ENCODE results near the gene RNF13. TPM values are rescaled to one million over a fixed set of nuclear protein-coding genes. Genes with fewer than 3 reads are reported as not detected.

RNF13 gene
- total RNA-seq, 2 donors from 2014 or later, result 51.9 to 84.0 TPM

DNA sequence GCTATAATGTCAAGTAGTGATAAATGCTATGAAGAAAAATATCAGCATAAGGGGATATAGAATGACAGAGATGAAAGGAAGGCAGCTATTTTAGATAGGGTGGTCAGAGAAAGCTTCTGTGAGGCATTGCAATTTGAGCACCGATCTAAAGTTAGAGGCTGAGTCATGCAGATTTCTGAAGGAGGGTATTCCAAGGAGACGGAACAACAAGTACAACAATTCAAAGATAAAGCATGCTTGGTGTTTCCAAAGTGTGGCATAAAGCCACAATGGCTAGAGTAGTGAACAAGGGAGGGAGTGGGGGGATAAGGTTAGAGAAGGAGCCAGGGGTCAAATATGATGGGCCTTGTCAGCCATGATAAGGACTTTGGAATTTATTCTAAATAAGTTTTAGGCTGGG lies 85.8 kb downstream of the RNF13 start:
- DNase-seq (ENCODE audit: low spot score) (no peak), ATAC-seq (ENCODE audit: insufficient number of reproducible peaks, low FRiP score, low read depth) (peak; percentile 79)
- Histone ChIP-seq H3K4me1 (ENCODE audit: control insufficient read depth in 1 of 2, low read depth in 2 of 2) (peaks cover 32 to 45% of the 10 kb centered on the region in 2 donors), H3K27ac (peak overlapping the region; percentile 53 to 54), H3K4me3 (no peak overlapping the region), H3K27me3 (replicated peaks; ENCODE audit: insufficient read depth) (no peaks in the 10 kb centered on the region), H3K36me3 (no peaks in the 10 kb centered on the region), H3K9me3 (no peaks in the 10 kb centered on the region)
- no peak for TF ChIP-seq CTCF (IDR thresholded peaks at IDR 0.05)

DNA sequence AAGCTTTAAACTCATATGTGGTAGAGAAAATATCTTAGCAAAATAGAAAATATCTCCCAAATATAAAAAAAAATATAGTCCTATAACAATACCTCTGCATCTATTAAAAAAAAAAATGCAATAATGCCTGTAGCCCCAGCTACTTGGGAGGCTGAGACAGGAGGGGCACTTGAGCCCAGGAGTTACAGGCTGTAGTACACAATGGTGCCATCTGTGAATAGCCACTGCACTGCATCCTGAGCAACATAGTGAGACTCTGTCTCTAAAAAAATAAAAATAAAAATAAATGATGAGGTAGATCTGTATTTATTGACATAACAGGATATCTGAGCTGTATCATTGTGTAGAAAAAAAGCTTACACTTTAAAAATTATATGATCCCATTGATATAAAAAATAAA lies 87.3 kb downstream of the RNF13 start:
- Histone ChIP-seq H3K4me3 (no peak overlapping the region), H3K27ac (no peak overlapping the region), H3K36me3 (no peaks in the 10 kb centered on the region), H3K27me3 (replicated peaks; ENCODE audit: insufficient read depth) (no peaks in the 10 kb centered on the region), H3K9me3 (no peaks in the 10 kb centered on the region), H3K4me1 (ENCODE audit: control insufficient read depth in 1 of 2, low read depth in 2 of 2) (peaks cover 19 to 30% of the 10 kb centered on the region in 2 donors)
- DNase-seq (ENCODE audit: low spot score) (no peak), ATAC-seq (ENCODE audit: insufficient number of reproducible peaks, low FRiP score, low read depth) (no peak)
- TF ChIP-seq CTCF (IDR thresholded peaks at IDR 0.05), result no peak

- Histone ChIP-seq H3K4me1 (ENCODE audit: control insufficient read depth in 1 of 2, low read depth in 2 of 2) (peaks cover 19 to 24% of the 10 kb centered on the region in 2 donors), H3K27ac (no peak overlapping the region), H3K36me3 (no peaks in the 10 kb centered on the region), H3K9me3 (no peaks in the 10 kb centered on the region), H3K4me3 (no peak overlapping the region), H3K27me3 (replicated peaks; ENCODE audit: insufficient read depth) (no peaks in the 10 kb centered on the region)
- DNase-seq (ENCODE audit: low spot score), result no peak
- ATAC-seq (ENCODE audit: insufficient number of reproducible peaks, low FRiP score, low read depth), result no peak
- no peak for TF ChIP-seq CTCF (IDR thresholded peaks at IDR 0.05)
Observed at GRCh38 chr3:149901770-149902169, 88.8 kb downstream of the RNF13 start.

DNA sequence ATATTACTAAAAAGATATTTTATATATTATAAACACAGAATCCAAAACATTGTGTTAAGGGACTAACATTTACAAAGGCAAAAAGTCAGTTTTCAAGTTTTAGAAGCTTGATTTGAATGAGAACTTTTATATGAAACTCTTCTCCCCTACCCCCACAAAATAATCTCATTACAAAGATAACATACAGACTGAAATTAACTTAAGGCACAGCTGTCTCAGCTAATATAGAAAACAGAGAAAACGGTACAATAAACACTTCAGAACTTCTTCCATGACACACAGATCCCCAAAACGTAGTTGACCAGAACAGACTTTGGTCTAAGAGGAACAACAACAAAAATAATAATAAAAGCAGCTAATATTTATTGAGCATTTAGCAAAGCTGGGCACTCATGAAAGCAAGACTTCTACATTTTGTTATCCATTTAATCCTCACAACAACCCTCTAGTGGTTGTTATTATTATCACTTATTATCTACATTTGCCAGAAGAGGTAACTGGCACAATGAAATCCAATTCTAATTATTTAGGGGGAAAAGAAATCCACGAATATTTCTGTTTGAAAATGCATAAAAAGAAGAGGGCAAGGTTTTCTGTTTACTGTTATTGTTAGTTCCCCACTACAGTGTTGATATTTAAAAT lies 89.6 kb downstream of the RNF13 start:
- Histone ChIP-seq H3K27me3 (replicated peaks; ENCODE audit: insufficient read depth) (no peaks in the 10 kb centered on the region), H3K4me1 (ENCODE audit: control insufficient read depth in 1 of 2, low read depth in 2 of 2) (peaks cover 19 to 20% of the 10 kb centered on the region in 2 donors)
- peak; percentile 30 for TF ChIP-seq CTCF (IDR thresholded peaks at IDR 0.05)

GRCh38 chr3:149906036-149906435 lies 93.0 kb downstream of the RNF13 start:
- Histone ChIP-seq H3K27ac (no peak overlapping the region), H3K9me3 (no peaks in the 10 kb centered on the region), H3K4me3 (no peak overlapping the region), H3K4me1 (ENCODE audit: control insufficient read depth in 1 of 2, low read depth in 2 of 2) (peaks cover 0 to 4% of the 10 kb centered on the region in 2 donors), H3K27me3 (replicated peaks; ENCODE audit: insufficient read depth) (no peaks in the 10 kb centered on the region), H3K36me3 (no peaks in the 10 kb centered on the region)
- DNase-seq (ENCODE audit: low spot score) (no peak), ATAC-seq (ENCODE audit: insufficient number of reproducible peaks, low FRiP score, low read depth) (no peak)
- TF ChIP-seq CTCF (IDR thresholded peaks at IDR 0.05), result no peak

More for the DNA sequence above, 89.6 kb downstream of the RNF13 start:
- no peak overlapping the region for H3K4me3 ChIP-seq
- no peaks in the 10 kb centered on the region for H3K36me3 ChIP-seq
- H3K27ac ChIP-seq, result no peak overlapping the region
- no peaks in the 10 kb centered on the region for H3K9me3 ChIP-seq
- ATAC-seq (ENCODE audit: insufficient number of reproducible peaks, low FRiP score, low read depth), result no peak
- DNase-seq (ENCODE audit: low spot score), result no peak
